GM12872 (cell line): ENCODE measurements around the gene SAXO1.

Experiments
- TF ChIP-seq, protein P1 (sequence below): IDR thresholded peaks from 3 replicates; pipeline ENCODE4 v1.5.1; 2011; ENCODE audit warnings: low read depth, mild to moderate bottlenecking, low read length, moderate library complexity; ENCODE audit not compliant: insufficient read depth

Gene SAXO1

DNA sequence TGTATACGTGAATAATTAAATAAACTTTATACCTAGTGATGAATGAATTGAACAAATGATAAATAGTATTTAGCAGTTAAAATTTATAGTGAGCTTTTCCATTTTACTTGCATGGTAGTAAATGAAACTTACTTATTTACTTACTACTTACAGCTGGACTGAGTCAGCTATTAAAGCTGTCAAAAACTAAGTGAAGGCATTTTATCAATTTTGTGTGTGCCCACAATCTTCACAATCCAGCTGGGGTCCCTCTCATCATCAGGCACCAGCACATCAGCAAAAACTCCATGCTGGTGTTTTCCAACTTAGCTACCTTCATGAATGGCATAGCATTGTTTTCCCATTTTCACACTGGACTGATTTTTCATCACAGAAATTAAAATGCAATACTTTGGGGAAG, 81.1 kb downstream of the SAXO1 start:
- TF ChIP-seq, protein P1, sequence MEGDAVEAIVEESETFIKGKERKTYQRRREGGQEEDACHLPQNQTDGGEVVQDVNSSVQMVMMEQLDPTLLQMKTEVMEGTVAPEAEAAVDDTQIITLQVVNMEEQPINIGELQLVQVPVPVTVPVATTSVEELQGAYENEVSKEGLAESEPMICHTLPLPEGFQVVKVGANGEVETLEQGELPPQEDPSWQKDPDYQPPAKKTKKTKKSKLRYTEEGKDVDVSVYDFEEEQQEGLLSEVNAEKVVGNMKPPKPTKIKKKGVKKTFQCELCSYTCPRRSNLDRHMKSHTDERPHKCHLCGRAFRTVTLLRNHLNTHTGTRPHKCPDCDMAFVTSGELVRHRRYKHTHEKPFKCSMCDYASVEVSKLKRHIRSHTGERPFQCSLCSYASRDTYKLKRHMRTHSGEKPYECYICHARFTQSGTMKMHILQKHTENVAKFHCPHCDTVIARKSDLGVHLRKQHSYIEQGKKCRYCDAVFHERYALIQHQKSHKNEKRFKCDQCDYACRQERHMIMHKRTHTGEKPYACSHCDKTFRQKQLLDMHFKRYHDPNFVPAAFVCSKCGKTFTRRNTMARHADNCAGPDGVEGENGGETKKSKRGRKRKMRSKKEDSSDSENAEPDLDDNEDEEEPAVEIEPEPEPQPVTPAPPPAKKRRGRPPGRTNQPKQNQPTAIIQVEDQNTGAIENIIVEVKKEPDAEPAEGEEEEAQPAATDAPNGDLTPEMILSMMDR: no peak

DNA sequence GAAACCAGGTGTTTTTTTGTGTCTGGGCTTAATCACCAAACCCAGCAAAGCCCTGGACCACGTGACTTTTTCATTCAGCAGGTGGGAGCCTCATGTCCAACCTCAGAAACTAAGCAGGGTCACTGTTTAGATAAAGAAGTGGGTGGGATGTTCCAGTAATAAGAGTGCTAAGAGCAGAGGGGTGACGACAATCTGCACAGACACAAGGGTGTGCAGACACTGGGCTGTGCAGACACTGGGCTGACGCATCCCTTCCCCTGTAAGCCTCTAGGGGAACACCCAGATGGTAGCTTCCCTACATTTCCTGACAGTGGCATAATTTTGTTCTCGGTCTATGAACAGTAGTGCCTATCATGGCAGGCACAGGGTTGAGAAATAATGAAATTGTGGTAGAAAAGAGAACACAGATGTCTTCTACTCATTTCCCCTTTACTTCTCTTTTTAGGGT, 85.1 kb downstream of the SAXO1 start:
- TF ChIP-seq, protein P1: no peak

DNA sequence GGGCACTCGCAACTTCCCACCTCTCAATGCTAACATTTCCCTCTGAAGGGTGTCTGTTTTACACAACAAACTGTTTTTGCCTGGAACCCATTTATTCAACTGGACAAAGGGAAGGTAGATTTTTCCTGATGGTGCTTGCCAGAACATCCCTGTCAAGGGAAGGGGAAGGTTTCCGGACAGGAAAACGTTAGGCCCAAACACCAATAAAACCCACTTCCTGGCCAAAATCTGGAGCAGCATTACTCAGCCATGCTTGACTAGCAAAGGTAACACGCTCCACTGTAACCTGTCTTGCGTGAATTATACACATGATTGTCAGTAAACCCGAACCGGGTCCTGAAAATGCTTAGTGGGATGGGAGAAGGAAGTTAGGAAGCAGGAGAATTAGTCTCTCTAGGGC, 90.2 kb downstream of the SAXO1 start:
- TF ChIP-seq, protein P1: no peak

DNA sequence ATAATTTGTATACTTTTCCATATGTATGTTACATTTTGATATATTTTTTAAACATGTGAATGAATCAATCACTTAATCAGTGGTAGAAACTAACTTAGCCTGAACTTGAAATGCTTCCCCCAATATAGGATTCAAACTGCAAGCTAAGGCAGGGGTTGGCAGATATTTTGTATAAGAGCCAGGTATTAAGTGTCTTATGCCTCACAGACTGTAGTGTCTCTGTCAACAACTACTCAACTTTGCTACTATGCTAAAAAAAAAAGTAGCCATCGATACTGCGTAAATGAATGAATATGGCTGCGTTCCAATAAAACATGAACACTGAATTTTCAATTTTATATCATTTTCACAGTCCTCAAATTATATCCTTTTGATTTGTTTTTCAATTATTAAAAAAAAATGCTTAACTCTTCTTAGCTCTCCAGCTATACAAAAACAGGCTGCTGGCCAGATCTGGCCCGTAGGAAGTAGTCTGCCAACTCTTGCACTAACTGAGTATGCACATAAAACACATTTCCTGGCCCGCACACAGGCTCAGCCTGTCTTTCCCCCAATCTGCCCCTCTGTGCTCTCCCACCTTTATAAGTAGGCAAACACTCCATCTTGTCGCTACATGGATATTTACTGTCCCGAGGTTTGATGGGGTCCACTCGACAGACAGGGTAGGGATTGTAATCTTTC, 91.8 kb downstream of the SAXO1 start:
- TF ChIP-seq, protein P1: no peak

DNA sequence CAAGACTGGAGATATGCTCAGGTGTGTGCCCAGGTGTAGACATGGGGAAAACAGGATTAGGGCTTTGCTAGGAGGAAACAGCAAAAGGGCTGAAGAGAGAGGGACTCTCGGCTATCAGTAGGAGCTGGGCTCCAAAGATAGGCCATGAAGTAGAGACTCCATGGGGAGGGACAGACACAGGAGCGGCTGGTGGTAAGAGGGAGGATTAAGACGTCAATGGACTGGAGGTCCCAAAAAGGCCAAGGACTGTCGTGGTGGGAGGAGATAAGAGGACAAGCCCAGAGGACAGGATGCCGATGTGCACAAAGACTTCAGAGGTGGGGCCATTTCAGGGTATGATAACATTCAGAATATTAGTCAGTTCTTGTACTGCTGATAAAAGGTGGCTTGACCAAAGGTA, 93.1 kb downstream of the SAXO1 start:
- TF ChIP-seq, protein P1: no peak

DNA sequence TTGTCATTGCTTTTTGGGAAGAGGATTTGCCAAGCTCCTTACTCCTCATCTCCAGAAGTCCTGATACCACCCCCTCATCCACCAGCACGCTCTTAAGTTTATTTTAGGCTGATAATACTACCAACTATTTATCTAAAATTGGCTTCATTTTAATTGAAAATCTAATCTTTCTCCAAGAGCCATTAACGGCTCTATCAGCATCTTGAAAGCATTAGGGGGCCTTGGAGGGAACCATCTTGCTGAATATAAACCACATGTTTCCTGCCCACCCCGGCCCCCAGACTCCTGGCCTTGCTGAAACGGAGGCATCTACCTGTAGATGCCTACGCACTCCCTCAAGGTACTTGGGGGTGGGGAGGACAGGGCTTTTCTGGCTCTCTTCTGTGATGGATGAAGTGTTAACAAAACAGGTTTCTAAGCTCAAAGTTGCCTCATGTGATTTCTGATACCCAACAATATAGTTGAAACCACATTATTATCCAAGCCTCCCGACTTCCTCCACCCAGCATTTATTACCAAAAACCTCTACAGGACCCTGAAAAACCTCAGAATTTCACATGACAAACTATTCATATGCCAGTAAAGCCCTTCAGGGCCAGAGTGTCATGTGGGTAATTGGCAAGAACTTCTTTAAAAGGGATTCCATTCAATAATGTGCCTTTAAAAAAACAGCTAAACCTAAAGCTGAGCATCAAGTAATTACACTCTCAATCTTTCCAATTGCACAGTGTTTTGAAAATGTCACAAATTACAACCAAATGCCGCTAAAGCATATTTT, 96.7 kb downstream of the SAXO1 start:
- TF ChIP-seq, protein P1: no peak

DNA sequence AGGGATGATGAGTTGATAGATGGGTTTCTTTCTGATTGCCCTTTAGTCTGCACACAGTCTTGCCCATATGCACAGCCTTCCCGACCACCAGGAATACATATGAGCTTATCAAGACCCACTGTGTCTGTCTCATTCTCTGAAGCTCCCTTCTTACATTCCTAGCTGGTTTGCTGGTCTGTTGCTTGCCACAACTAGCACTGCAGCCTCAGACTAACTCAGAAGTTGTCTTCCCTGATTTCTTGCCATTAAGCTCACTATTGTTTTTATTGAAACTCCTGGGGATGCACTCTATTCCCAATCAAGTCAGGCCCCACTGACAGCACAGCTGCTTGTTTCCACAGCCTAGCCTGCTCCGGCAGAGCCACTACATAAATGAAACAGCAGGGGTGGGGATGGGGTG, 97.5 kb downstream of the SAXO1 start:
- TF ChIP-seq, protein P1: no peak
